NCI-H1092 treated with DMSO at 0.1 percent for 48 hours (cell line): Measurements from ENCODE around the gene CORO2A.

ENCODE experiments used
- DNase-seq: peaks from one replicate; lab custom pipeline; 2025; lab: John Stamatoyannopoulos, UW

Gene CORO2A

GRCh38 chr9:98219364-98219716 is 26.9 kb upstream of the CORO2A start:
- DNase-seq = no peak

- DNase-seq = no peak
These were observed 26.3 kb upstream of the CORO2A start for GRCh38 chr9:98218562-98219363.

GRCh38 chr9:98217255-98217654 is 24.8 kb upstream of the CORO2A start:
- no peak for DNase-seq

- no peak for DNase-seq
These were observed 24.0 kb upstream of the CORO2A start for GRCh38 chr9:98216391-98216790.

GRCh38 chr9:98215821-98216220 is 23.4 kb upstream of the CORO2A start:
- peak; percentile 13 for DNase-seq

GRCh38 chr9:98215271-98215670 is 22.8 kb upstream of the CORO2A start:
- no peak for DNase-seq

- DNase-seq = no peak
These were observed 22.4 kb upstream of the CORO2A start for GRCh38 chr9:98214811-98215210.

GRCh38 chr9:98211260-98211659 is 18.8 kb upstream of the CORO2A start:
- DNase-seq = no peak

- no peak for DNase-seq
These were observed 18.0 kb upstream of the CORO2A start for GRCh38 chr9:98210435-98210834.

GRCh38 chr9:98209530-98209929 is 17.1 kb upstream of the CORO2A start:
- DNase-seq = no peak

GRCh38 chr9:98208635-98209034 is 16.2 kb upstream of the CORO2A start:
- no peak for DNase-seq

- DNase-seq = no peak
These were observed 15.2 kb upstream of the CORO2A start for GRCh38 chr9:98207606-98208005.

GRCh38 chr9:98206754-98207153 is 14.3 kb upstream of the CORO2A start:
- no peak for DNase-seq

- DNase-seq = no peak
These were observed 12.3 kb upstream of the CORO2A start for GRCh38 chr9:98204692-98205091.

GRCh38 chr9:98203153-98203552 is 10.7 kb upstream of the CORO2A start:
- no peak for DNase-seq

- DNase-seq = no peak
These were observed 9.8 kb upstream of the CORO2A start for GRCh38 chr9:98202252-98202651.

GRCh38 chr9:98201749-98202148 is 9.3 kb upstream of the CORO2A start:
- DNase-seq = no peak

- DNase-seq = no peak
These were observed 8.7 kb upstream of the CORO2A start for GRCh38 chr9:98201102-98201501.

GRCh38 chr9:98199388-98200033 is 7.1 kb upstream of the CORO2A start:
- DNase-seq = no peak

- DNase-seq = no peak
These were observed 3.2 kb upstream of the CORO2A start for GRCh38 chr9:98195671-98196070.

- DNase-seq = no peak
These were observed 1.0 kb upstream of the CORO2A start for GRCh38 chr9:98193336-98193944.

- peak; percentile 11 for DNase-seq
These were observed 550 bp downstream of the CORO2A start for GRCh38 chr9:98191671-98192502.
